ENCODE results near the gene RAPH1.
A peak's percentile ranks its signal among the peaks of the same experiment; 100 is the strongest.

The RAPH1 gene

DNA sequence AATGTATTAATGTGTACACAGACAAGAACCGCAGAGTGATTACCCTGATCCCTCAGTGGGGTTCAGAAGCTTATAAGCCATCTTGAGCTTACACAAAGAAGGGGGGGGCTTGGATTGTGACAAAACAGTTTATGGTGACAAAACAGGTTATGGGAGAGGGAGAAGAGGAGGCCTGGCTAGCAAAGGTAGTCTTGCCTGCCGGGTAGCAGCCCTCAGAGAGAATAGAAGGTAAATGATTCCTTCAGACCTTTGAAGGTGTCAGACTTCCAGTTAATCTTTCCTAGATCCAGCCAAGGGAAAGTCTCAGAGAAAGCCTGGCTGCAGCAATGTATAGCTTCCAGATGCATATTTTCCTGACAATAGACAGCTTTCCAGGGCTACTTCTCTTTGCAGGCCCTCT, 44.6 kb upstream of the RAPH1 start:
- H3K4me3 ChIP-seq (ENCODE audit: low read depth, low read length) = no peak overlapping the region
- TF ChIP-seq, protein P1, sequence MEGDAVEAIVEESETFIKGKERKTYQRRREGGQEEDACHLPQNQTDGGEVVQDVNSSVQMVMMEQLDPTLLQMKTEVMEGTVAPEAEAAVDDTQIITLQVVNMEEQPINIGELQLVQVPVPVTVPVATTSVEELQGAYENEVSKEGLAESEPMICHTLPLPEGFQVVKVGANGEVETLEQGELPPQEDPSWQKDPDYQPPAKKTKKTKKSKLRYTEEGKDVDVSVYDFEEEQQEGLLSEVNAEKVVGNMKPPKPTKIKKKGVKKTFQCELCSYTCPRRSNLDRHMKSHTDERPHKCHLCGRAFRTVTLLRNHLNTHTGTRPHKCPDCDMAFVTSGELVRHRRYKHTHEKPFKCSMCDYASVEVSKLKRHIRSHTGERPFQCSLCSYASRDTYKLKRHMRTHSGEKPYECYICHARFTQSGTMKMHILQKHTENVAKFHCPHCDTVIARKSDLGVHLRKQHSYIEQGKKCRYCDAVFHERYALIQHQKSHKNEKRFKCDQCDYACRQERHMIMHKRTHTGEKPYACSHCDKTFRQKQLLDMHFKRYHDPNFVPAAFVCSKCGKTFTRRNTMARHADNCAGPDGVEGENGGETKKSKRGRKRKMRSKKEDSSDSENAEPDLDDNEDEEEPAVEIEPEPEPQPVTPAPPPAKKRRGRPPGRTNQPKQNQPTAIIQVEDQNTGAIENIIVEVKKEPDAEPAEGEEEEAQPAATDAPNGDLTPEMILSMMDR (conservative IDR thresholded peaks at IDR 0.05; ENCODE audit: low read depth, low read length) = no peak
- DNase-seq (ENCODE audit: low read depth) = no peak

DNA sequence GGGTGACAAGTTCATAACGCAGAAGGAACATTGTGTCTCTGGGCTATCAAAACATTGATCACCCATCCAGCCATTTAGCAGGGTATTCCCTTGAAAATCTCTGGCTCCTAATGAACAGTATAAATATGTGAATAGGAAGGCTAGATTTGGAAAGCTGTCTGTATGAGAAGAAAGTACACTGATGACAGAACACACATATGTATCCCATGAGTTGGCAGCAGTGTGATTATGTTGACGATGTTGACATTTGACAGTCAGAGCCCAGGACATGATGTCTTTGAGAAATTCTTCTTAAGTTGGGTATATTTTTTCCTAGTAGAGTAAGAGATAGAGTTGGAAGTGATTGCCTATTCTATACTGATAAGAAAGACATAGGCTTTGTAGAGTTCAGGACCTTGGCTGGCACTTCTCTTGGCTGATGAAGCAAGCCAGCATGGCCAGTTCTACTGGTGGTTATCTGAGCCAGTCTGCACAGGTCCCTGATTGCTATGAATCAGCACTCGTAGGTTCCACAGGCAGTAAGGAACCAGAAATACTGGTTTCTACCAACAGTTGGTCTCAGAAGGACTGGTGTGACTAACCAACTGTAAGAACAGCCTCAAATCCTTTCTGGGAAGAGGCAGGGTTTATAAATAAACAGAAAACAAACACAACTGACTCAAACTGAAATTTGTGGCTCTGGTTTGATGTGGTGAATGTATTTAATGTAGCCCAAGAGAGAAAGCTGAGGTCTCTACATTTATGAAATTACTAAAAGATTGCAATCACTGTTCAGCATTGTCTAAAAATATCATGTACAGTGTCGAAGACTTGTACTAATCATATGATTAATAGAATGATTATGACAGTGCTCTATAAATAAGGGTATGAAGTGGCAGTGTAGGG, 43.9 kb upstream of the RAPH1 start:
- TF ChIP-seq, protein P1 (conservative IDR thresholded peaks at IDR 0.05; ENCODE audit: low read depth, low read length) = no peak
- H3K4me3 ChIP-seq (ENCODE audit: low read depth, low read length) = no peak overlapping the region
- peak; percentile 71 for DNase-seq (ENCODE audit: low read depth)

DNA sequence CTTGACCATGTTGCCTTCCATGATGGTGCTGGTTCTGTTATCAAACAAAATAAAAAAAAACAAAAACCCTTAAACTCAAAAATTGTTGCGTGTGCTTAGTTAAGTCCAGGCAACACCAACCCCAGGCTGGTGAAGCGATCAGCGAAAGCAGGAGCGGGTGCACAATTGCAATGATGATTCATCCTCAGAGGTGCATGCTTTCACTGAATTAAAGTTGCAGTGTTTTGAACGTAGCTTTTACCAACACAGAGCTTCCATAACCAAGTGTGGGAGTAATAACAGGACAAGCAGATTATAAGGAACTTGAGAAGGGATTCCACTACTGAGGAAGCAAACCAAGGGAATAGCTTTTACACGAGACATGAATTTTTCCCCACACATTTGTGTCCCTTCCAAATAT, 39.7 kb upstream of the RAPH1 start:
- DNase-seq (ENCODE audit: low read depth) = no peak
- no peak overlapping the region for H3K4me3 ChIP-seq (ENCODE audit: low read depth, low read length)
- TF ChIP-seq, protein P1 (conservative IDR thresholded peaks at IDR 0.05; ENCODE audit: low read depth, low read length) = no peak

DNA sequence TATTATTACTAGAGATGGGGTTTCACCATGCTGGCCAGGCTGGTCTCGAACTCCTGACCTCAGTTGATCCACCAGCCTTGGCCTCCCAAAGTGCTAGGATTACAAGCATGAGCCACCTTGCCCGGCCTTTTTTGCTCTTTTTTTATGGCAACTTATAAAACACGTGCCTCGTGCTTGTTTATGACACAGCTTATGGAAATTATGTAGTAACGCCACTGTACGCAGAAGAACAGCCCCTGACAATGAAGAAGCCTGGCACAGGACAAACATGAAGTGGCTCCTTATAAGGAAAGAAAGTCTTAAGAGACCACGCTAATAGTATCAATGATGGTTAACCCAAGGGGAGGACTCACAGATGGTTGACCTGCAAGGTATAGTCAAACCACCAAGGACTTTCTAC, 37.2 kb upstream of the RAPH1 start:
- no peak for DNase-seq (ENCODE audit: low read depth)
- no peak overlapping the region for H3K4me3 ChIP-seq (ENCODE audit: low read depth, low read length)
- TF ChIP-seq, protein P1 (conservative IDR thresholded peaks at IDR 0.05; ENCODE audit: low read depth, low read length) = no peak

DNA sequence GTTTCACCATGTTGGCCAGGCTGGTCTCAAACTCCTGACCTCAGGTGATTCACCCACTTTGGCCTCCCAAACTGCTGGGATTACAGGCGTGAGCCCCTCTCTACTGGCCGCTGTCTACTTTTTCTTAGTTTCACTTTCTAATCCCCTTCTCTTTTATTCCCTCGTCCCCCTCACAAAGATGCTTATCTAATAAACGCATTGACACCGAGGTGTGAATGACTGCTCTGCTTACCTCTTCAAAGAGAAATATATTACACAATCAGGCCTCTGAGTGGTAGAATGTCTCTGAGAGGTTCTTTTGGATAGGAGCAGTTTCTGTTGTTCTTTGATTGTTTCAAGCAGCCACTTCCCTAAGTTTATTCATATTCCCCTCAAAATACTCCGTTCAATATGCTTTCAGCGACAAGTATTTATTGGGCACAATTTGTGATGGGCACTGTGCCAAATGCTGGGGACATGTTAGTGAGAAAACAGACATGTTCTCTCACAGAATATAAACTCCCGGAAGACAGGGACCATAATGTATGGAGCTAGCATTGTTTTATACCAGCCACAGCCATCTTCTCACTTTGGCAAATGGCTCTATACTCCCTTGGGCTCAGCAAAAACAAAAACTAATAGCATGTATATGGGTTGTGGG, 34.7 kb upstream of the RAPH1 start:
- no peak overlapping the region for H3K4me3 ChIP-seq (ENCODE audit: low read depth, low read length)
- DNase-seq (ENCODE audit: low read depth) = no peak
- TF ChIP-seq, protein P1 (conservative IDR thresholded peaks at IDR 0.05; ENCODE audit: low read depth, low read length) = no peak

DNA sequence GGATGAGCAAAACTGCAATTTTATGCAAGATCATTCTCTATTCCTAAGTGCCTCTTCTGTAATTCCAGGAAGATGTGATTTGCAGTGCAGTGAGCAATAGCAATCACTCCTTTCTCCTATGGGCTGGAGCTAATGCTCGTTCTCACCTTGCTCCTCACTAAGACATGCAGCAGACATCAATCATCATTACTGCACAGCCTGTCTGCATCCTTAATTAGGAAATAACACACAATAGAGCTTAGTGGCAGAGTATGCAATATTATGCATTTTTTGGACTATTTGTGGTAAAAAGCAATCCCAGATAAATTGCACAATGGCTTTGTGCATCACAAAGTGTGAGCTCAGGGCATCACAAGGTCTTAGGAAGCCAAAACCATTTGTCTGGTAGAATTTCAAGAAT, 32.6 kb upstream of the RAPH1 start:
- DNase-seq (ENCODE audit: low read depth) = peak; percentile 30
- TF ChIP-seq, protein P1 (conservative IDR thresholded peaks at IDR 0.05; ENCODE audit: low read depth, low read length) = no peak
- no peak overlapping the region for H3K4me3 ChIP-seq (ENCODE audit: low read depth, low read length)
